ENCODE results near the gene PPIL4.

The PPIL4 gene, protein sequence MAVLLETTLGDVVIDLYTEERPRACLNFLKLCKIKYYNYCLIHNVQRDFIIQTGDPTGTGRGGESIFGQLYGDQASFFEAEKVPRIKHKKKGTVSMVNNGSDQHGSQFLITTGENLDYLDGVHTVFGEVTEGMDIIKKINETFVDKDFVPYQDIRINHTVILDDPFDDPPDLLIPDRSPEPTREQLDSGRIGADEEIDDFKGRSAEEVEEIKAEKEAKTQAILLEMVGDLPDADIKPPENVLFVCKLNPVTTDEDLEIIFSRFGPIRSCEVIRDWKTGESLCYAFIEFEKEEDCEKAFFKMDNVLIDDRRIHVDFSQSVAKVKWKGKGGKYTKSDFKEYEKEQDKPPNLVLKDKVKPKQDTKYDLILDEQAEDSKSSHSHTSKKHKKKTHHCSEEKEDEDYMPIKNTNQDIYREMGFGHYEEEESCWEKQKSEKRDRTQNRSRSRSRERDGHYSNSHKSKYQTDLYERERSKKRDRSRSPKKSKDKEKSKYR

GRCh38 chr6:149545754-149546471 lies at the start of gene PPIL4:
PPIL4 (minus strand) TSS chr6:149546043; CDS start chr6:149546005, 38 bp downstream.
- TF ChIP-seq GATA2 (IDR thresholded peaks at IDR 0.05; ENCODE audit: low read depth, low read length) (no peak), GATA3 (IDR thresholded peaks at IDR 0.05; ENCODE audit: low read depth, low read length) (no peak)

- TF ChIP-seq GATA3 (IDR thresholded peaks at IDR 0.05; ENCODE audit: low read depth, low read length) (no peak), GATA2 (IDR thresholded peaks at IDR 0.05; ENCODE audit: low read depth, low read length) (no peak)
These were observed 47.6 kb upstream of the PPIL4 start for GRCh38 chr6:149593408-149593807.

DNA sequence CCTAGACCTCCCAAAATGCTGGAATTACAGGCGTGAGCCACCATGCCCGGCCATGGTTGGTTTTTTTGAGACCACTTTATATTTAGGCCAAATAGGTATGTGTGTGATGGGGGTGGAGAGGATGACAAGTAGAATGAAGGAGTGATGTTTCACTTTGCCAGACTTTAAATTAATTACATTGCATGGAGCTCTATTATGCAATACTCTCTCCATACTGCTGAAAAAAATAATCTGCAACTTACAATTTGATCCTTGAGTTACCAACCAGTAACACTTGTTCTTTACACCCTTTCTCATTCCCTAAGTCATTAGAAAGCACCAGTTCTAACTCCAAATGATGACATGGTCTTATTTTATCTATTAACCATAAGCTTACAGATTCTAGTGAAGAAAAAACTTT lies 47.1 kb upstream of the PPIL4 start:
- no peak for TF ChIP-seq GATA2 (IDR thresholded peaks at IDR 0.05; ENCODE audit: low read depth, low read length)

- no peak for TF ChIP-seq GATA3 (IDR thresholded peaks at IDR 0.05; ENCODE audit: low read depth, low read length)
- no peak for TF ChIP-seq GATA2 (IDR thresholded peaks at IDR 0.05; ENCODE audit: low read depth, low read length)
These were observed 40.3 kb upstream of the PPIL4 start for GRCh38 chr6:149586149-149586548.

- no peak for TF ChIP-seq GATA3 (IDR thresholded peaks at IDR 0.05; ENCODE audit: low read depth, low read length)
- no peak for TF ChIP-seq GATA2 (IDR thresholded peaks at IDR 0.05; ENCODE audit: low read depth, low read length)
These were observed 35.5 kb upstream of the PPIL4 start for GRCh38 chr6:149581349-149581748.

DNA sequence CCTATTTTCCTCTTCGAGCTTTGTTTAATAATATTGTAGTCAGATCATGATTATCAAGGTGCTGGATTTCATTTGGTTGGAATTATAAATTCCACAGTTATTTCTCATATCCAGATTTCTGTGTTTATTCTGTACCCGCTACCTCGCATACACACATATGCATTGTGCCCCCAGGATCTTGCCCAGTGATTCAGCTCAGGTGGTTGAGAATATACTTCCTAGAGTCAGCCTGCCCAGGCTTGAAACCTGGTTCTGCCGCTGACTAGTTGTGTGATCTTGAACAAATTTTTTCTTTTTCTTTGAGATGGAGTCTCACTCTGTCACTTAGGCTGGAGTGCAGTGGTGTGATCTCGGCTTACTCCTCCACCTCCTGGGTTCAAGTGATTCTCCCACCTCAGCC lies 35.0 kb upstream of the PPIL4 start:
- no peak for TF ChIP-seq GATA2 (IDR thresholded peaks at IDR 0.05; ENCODE audit: low read depth, low read length)
- no peak for TF ChIP-seq GATA3 (IDR thresholded peaks at IDR 0.05; ENCODE audit: low read depth, low read length)

- TF ChIP-seq GATA2 (IDR thresholded peaks at IDR 0.05; ENCODE audit: low read depth, low read length) (no peak), GATA3 (IDR thresholded peaks at IDR 0.05; ENCODE audit: low read depth, low read length) (no peak)
These were observed 22.2 kb upstream of the PPIL4 start for GRCh38 chr6:149567945-149568585.

GRCh38 chr6:149567194-149567586 lies 21.3 kb upstream of the PPIL4 start:
- TF ChIP-seq GATA2 (IDR thresholded peaks at IDR 0.05; ENCODE audit: low read depth, low read length) (no peak), GATA3 (IDR thresholded peaks at IDR 0.05; ENCODE audit: low read depth, low read length) (no peak)

DNA sequence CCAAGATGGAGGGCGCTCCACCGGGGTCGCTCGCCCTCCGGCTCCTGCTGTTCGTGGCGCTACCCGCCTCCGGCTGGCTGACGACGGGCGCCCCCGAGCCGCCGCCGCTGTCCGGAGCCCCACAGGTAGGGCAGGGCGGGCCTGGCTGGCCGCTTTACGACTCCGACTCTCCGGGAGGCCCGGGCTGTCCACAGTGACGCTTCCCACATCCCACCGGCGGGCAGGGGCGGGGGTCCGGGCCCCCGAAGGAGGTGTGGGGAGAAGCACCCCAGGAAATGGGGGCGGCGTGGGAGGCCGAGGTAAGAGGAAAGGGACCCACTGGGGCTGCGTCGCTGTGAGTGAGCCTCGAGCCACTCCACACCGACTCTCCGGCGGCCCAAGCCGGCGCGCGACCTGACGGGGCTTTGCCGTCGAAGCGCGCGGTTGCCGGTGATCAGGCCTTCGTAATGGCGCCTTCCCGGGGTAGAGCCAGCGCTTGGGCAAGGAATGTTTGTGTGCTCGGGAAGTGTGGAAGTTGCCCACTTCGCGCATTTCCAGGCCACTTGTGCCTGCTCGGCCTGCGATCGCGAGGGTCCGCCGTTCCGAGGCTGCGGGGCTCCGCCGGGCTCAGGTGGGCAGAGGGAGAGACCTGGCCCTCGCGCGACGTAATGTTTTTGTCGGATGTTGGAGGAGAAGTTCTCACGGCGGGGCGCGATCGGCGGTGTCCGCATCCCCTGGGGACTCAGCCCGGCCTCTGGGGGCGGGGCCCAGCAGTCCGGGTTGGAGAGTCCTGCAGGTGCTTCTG lies 20.8 kb upstream of the PPIL4 start:
- TF ChIP-seq GATA3 (IDR thresholded peaks at IDR 0.05; ENCODE audit: low read depth, low read length) (no peak), GATA2 (IDR thresholded peaks at IDR 0.05; ENCODE audit: low read depth, low read length) (no peak)

- TF ChIP-seq GATA2 (IDR thresholded peaks at IDR 0.05; ENCODE audit: low read depth, low read length), result no peak
- TF ChIP-seq GATA3 (IDR thresholded peaks at IDR 0.05; ENCODE audit: low read depth, low read length), result no peak
These were observed 19.9 kb upstream of the PPIL4 start, which contains the start of gene GINM1 for GRCh38 chr6:149565527-149566409. GINM1 (plus strand) TSS chr6:149566375; CDS start chr6:149566415, 40 bp downstream.

DNA sequence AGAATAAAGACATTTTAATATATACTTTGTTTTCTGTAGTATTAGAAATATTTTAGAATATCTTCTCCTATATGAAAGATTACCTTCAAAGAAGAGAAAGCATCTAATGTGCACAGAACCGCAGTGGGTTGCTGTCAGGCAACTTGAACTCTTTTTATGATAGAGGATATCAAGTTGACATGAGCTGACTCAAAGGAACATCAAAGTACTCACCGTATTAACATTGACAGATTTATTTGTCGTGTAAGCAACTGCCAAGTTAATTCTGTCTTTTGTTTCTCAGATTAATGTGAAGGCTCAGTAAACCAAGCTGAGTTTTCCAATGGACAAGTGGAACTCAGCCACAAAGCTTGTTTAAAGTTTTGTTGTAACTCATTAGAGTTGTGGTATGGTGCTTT lies 18.1 kb upstream of the PPIL4 start:
- TF ChIP-seq GATA2 (IDR thresholded peaks at IDR 0.05; ENCODE audit: low read depth, low read length), result no peak
- no peak for TF ChIP-seq GATA3 (IDR thresholded peaks at IDR 0.05; ENCODE audit: low read depth, low read length)

DNA sequence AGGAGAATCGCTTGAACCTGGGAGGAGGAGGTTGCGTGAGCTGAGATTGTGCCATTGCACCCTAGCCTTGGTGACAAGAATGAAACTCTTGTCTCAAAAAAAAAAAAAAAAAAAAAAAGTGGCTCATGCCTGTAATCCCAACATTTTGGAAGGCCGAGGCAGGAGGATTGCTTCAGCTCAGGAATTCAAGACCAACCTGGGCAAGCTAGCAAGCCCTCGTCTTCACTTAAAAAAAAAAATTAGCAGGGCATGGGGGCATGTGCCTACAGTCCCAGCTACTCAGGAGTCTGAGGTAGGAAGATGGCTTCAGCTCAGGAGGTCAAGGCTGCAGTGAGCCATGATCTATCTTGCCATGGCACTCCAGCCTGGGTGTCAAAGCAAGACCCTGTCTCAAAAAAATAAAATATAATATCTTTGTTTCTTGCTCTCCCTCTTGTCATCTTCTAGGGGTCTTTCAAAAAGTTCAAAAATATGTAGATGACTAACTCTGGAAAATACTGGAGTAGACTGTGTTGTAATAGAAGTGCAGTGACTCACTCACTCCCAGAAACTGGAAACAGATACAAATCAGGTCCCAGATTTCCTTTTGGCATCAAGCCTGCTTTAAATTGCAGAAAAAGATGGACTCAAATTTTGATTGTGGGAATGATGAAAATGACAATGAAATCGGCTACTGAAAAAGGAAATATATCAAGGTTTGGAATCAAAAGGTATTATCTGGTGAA lies 17.5 kb upstream of the PPIL4 start:
- TF ChIP-seq GATA2 (IDR thresholded peaks at IDR 0.05; ENCODE audit: low read depth, low read length) (no peak), GATA3 (IDR thresholded peaks at IDR 0.05; ENCODE audit: low read depth, low read length) (no peak)
